WTC11 (cell line): Measurements from ENCODE around the gene SRSF2.

ENCODE experiments used
- ATF2 ChIP-seq: sonication (generic); formaldehyde crosslinking; IDR thresholded peaks from 2 replicates; pipeline ENCODE4 v1.8.1; 2022; ENCODE audit warnings: low read depth, missing genetic modification reagents, borderline replicate concordance
- ATF3 ChIP-seq: sonication (generic); formaldehyde crosslinking; conservative IDR thresholded peaks from 2 replicates; pipeline ENCODE4 v1.8.1; 2022; ENCODE audit warnings: mild to moderate bottlenecking, missing genetic modification reagents
- CTCF ChIP-seq: fragments of 200-600 bp; IDR thresholded peaks from 2 replicates; pipeline ENCODE4 v1.8.0; 2022; ENCODE audit warnings: antibody characterized with exemption
- E2F5 ChIP-seq: sonication (generic); formaldehyde crosslinking; IDR thresholded peaks from 2 replicates; pipeline ENCODE4 v1.8.1; 2022; ENCODE audit warnings: mild to moderate bottlenecking, moderate library complexity, missing genetic modification reagents
- FOXJ3 ChIP-seq: sonication (generic); formaldehyde crosslinking; IDR thresholded peaks from 2 replicates; pipeline ENCODE4 v1.9.0; 2021; ENCODE audit warnings: missing genetic modification reagents, mild to moderate bottlenecking, borderline replicate concordance
- NR2C2 ChIP-seq: sonication (generic); formaldehyde crosslinking; IDR thresholded peaks from 2 replicates; pipeline ENCODE4 v1.8.0; 2022; ENCODE audit warnings: mild to moderate bottlenecking, missing genetic modification reagents
- PRDM15 ChIP-seq: sonication (generic); formaldehyde crosslinking; IDR thresholded peaks from 2 replicates; pipeline ENCODE4 v1.8.0; 2022; ENCODE audit warnings: missing genetic modification reagents
- USF2 ChIP-seq: sonication (generic); formaldehyde crosslinking; IDR thresholded peaks from 2 replicates; pipeline ENCODE4 v1.8.1; 2023; ENCODE audit warnings: mild to moderate bottlenecking, missing genetic modification reagents, moderate library complexity
- ZNF416 ChIP-seq: fragments of 250-450 bp; sonication (Bioruptor Pico); IDR thresholded peaks from 2 replicates; pipeline ENCODE4 v1.9.0; 2021; ENCODE audit warnings: mild to moderate bottlenecking, inconsistent platforms
- ZNF512 ChIP-seq: sonication (generic); formaldehyde crosslinking; IDR thresholded peaks from 2 replicates; pipeline ENCODE4 v1.8.1; 2022; ENCODE audit warnings: missing genetic modification reagents, borderline replicate concordance

- TF ChIP-seq CTCF (no peak), PRDM15 (CRISPR knock-in tag) (no peak), ATF3 (CRISPR knock-in tag) (no peak), NR2C2 (CRISPR knock-in tag) (no peak), ATF2 (no peak), USF2 (CRISPR knock-in tag) (no peak), FOXJ3 (no peak), ZNF512 (CRISPR knock-in tag) (no peak), E2F5 (CRISPR knock-in tag) (no peak), ZNF416 (no peak)
Observed at GRCh38 chr17:76715496-76715830, 21.7 kb downstream of the SRSF2 start.
